Neural progenitor cell (in vitro differentiated cells): ENCODE results near the gene KCNMA1.

Experiments used
- CTCF ChIP-seq: fragments of 200-600 bp; sonication (generic); IDR thresholded peaks from 2 replicates; pipeline ENCODE4 v1.5.1; 2017; ENCODE audit warnings: antibody characterized with exemption, mild to moderate bottlenecking
- EZH2 ChIP-seq: fragments of 200-600 bp; sonication (generic); IDR thresholded peaks from 2 replicates; pipeline ENCODE4 v1.6.1; 2017; ENCODE audit warnings: antibody characterized with exemption, mild to moderate bottlenecking, moderate library complexity
- EZH2phosphoT487 ChIP-seq: fragments of 200-600 bp; sonication (generic); IDR thresholded peaks from 2 replicates; pipeline ENCODE4 v1.6.1; 2017; ENCODE audit warnings: antibody characterized with exemption

DNA sequence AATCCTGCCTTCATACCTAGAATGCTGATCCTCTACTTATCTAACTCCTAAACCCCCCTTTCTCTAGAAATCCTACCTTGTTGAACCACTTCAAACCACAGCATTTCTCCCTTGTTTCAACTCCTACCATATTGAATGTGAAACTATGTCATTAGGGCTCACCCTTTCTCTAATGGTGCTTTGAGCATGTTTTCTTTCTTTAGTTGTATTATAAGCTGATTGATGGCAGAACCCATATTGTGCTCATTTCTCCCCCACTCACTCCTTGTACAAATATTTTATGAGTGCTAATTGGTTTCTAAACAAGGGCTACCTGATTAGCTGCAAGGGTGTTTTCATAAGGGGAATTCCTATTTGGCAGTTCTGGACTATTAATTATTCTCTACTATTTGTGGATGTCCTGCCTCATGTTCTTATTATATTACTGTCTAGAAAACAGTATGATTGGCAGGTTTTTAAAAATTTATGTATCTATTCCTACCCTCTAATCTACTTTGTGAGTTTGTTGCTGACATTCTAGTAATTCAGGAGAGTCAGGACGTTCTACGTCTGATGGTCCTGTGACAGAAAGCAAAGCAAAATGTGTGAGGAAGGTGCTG lies 765.8 kb downstream of the KCNMA1 start:
- TF ChIP-seq CTCF (no peak), EZH2 (no peak), EZH2phosphoT487 (no peak)
